ENCODE data around the gene ADAMTSL3.

ADAMTSL3 gene

GRCh38 chr15:83733691-83734090 lies 79.8 kb downstream of the ADAMTSL3 start:
- Histone ChIP-seq H3K9me3 (ENCODE audit: severe bottlenecking) (no peaks in the 10 kb centered on the region), H3K27me3 (ENCODE audit: insufficient read depth, poor library complexity, severe bottlenecking) (no peaks in the 10 kb centered on the region), H3K27ac (ENCODE audit: poor library complexity, severe bottlenecking) (peak overlapping the region; percentile 93), H3K36me3 (ENCODE audit: low read depth) (no peaks in the 10 kb centered on the region), H3K4me3 (ENCODE audit: severe bottlenecking) (no peak overlapping the region), H3K4me1 (ENCODE audit: insufficient read depth, poor library complexity, severe bottlenecking) (peaks cover 30% of the 10 kb centered on the region)
- ATAC-seq (ENCODE audit: low read depth) (no peak), DNase-seq (ENCODE audit: low spot score) (no peak)
- TF ChIP-seq, protein P1, sequence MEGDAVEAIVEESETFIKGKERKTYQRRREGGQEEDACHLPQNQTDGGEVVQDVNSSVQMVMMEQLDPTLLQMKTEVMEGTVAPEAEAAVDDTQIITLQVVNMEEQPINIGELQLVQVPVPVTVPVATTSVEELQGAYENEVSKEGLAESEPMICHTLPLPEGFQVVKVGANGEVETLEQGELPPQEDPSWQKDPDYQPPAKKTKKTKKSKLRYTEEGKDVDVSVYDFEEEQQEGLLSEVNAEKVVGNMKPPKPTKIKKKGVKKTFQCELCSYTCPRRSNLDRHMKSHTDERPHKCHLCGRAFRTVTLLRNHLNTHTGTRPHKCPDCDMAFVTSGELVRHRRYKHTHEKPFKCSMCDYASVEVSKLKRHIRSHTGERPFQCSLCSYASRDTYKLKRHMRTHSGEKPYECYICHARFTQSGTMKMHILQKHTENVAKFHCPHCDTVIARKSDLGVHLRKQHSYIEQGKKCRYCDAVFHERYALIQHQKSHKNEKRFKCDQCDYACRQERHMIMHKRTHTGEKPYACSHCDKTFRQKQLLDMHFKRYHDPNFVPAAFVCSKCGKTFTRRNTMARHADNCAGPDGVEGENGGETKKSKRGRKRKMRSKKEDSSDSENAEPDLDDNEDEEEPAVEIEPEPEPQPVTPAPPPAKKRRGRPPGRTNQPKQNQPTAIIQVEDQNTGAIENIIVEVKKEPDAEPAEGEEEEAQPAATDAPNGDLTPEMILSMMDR (IDR thresholded peaks at IDR 0.05; ENCODE audit: poor library complexity, severe bottlenecking) = no peak

GRCh38 chr15:83734487-83734886 lies 80.6 kb downstream of the ADAMTSL3 start:
- no peaks in the 10 kb centered on the region for H3K9me3 ChIP-seq (ENCODE audit: severe bottlenecking)
- H3K27ac ChIP-seq (ENCODE audit: poor library complexity, severe bottlenecking) = peak overlapping the region; percentile 93
- peak; percentile 92 for DNase-seq (ENCODE audit: low spot score)
- TF ChIP-seq, protein P1 (IDR thresholded peaks at IDR 0.05; ENCODE audit: poor library complexity, severe bottlenecking) = peak; percentile 44
- no peaks in the 10 kb centered on the region for H3K27me3 ChIP-seq (ENCODE audit: insufficient read depth, poor library complexity, severe bottlenecking)
- H3K4me3 ChIP-seq (ENCODE audit: severe bottlenecking) = no peak overlapping the region
- ATAC-seq (ENCODE audit: low read depth) = peak; percentile 83
- H3K36me3 ChIP-seq (ENCODE audit: low read depth) = no peaks in the 10 kb centered on the region
- H3K4me1 ChIP-seq (ENCODE audit: insufficient read depth, poor library complexity, severe bottlenecking) = peaks cover 30% of the 10 kb centered on the region

DNA sequence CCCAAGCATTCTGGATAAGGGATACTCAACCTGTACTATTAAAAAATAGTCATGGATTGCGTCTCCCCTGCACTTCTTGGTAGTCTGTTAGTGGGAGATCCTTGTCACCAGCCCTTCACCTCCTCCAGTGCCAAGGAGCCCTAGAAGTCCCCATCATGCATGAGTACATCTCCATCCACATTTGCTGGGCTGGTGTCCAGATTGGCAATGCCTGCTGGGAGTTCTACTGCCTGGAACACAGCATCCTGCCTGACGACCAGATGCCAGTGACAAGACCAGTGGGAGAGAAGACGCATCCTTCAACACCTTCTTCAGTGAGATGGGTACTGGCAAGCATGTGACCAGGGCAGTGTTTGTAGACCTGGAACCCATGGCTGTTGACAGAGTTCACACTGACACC lies 85.7 kb downstream of the ADAMTSL3 start:
- Histone ChIP-seq H3K27ac (ENCODE audit: poor library complexity, severe bottlenecking) (no peak overlapping the region), H3K9me3 (ENCODE audit: severe bottlenecking) (no peaks in the 10 kb centered on the region), H3K4me1 (ENCODE audit: insufficient read depth, poor library complexity, severe bottlenecking) (peaks cover 3% of the 10 kb centered on the region), H3K4me3 (ENCODE audit: severe bottlenecking) (no peak overlapping the region), H3K27me3 (ENCODE audit: insufficient read depth, poor library complexity, severe bottlenecking) (no peaks in the 10 kb centered on the region), H3K36me3 (ENCODE audit: low read depth) (no peaks in the 10 kb centered on the region)
- ATAC-seq (ENCODE audit: low read depth) = no peak
- no peak for DNase-seq (ENCODE audit: low spot score)
- TF ChIP-seq, protein P1 (IDR thresholded peaks at IDR 0.05; ENCODE audit: poor library complexity, severe bottlenecking) = no peak

DNA sequence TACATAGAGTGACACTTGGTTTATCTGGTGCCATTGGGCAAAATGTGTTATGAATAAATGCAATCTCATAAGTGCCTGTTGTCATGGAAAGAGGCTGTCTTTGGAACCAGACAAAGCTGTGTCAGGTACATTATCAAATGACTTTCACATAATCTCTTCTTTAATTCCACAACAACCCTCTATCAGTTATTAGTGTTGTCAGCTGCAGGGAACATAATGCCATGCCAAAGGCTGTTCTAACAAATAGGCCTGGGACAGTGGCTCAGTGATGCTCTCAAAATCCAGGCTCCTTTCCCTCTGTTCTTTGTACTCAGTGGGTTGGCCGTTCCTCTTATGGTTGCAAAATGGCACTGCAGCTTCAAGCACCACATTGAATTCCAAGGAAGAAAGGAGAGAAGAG lies 91.8 kb downstream of the ADAMTSL3 start:
- H3K27me3 ChIP-seq (ENCODE audit: insufficient read depth, poor library complexity, severe bottlenecking) = no peaks in the 10 kb centered on the region
- no peaks in the 10 kb centered on the region for H3K9me3 ChIP-seq (ENCODE audit: severe bottlenecking)
- DNase-seq (ENCODE audit: low spot score) (no peak), ATAC-seq (ENCODE audit: low read depth) (no peak)
- H3K4me1 ChIP-seq (ENCODE audit: insufficient read depth, poor library complexity, severe bottlenecking) = peaks cover 12% of the 10 kb centered on the region
- no peak overlapping the region for H3K4me3 ChIP-seq (ENCODE audit: severe bottlenecking)
- TF ChIP-seq, protein P1 (IDR thresholded peaks at IDR 0.05; ENCODE audit: poor library complexity, severe bottlenecking) = no peak
- peak overlapping the region; percentile 2 for H3K27ac ChIP-seq (ENCODE audit: poor library complexity, severe bottlenecking)
- H3K36me3 ChIP-seq (ENCODE audit: low read depth) = no peaks in the 10 kb centered on the region

- ATAC-seq (ENCODE audit: low read depth) = peak; percentile 77
- Histone ChIP-seq H3K4me1 (ENCODE audit: insufficient read depth, poor library complexity, severe bottlenecking) (peaks cover 12% of the 10 kb centered on the region), H3K27ac (ENCODE audit: poor library complexity, severe bottlenecking) (peak overlapping the region; percentile 2), H3K4me3 (ENCODE audit: severe bottlenecking) (no peak overlapping the region), H3K9me3 (ENCODE audit: severe bottlenecking) (no peaks in the 10 kb centered on the region), H3K36me3 (ENCODE audit: low read depth) (no peaks in the 10 kb centered on the region), H3K27me3 (ENCODE audit: insufficient read depth, poor library complexity, severe bottlenecking) (no peaks in the 10 kb centered on the region)
- TF ChIP-seq, protein P1 (IDR thresholded peaks at IDR 0.05; ENCODE audit: poor library complexity, severe bottlenecking) = no peak
- no peak for DNase-seq (ENCODE audit: low spot score)
These were observed 92.3 kb downstream of the ADAMTSL3 start for GRCh38 chr15:83746231-83746630.
